NCI-H446 (cell line): ENCODE data around the gene RAET1G.
"Not testable (repeated sequence)": the region's sequence is repeated elsewhere in the genome, so short reads cannot be mapped to it uniquely, and the experiment has no call there.

Experiments
- DNase-seq, 2 experiments: peaks; one replicate each; lab custom pipeline; 2025; lab: John Stamatoyannopoulos, UW

RAET1G gene

DNA sequence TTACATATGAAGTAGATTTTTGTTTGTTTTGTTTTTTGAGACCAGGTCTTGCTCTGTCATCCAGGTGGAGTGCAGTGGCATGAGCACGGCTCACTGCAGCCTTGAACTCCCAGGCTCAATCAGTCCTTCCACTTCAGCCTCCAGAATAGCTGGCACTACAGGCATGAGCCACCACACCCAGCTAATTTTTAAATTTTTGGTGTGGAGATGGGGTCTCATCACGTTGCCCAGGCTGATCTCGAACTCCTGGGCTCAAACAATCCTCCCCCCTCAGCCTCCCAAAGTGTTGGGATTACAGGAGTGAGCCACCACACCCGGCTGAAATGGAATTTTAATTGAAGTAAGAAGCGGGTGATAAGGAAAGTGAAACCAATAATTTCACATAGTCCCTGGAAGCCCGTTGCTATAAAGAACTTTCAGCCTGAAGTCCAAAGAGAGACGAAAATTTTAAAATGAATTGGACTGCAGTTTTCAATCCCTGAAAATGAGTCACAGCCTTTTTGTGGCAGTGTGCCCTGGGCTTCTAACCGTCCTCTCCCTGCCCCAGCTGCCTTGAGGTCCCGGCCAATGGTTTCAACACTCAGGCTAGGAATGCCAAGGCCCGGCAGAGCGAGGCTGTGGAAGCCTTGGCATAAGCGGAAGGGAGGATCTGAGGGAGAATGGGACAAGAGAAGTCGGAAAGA is 25.8 kb downstream of the RAET1G start:
- DNase-seq: peak; percentile 39 to 81

DNA sequence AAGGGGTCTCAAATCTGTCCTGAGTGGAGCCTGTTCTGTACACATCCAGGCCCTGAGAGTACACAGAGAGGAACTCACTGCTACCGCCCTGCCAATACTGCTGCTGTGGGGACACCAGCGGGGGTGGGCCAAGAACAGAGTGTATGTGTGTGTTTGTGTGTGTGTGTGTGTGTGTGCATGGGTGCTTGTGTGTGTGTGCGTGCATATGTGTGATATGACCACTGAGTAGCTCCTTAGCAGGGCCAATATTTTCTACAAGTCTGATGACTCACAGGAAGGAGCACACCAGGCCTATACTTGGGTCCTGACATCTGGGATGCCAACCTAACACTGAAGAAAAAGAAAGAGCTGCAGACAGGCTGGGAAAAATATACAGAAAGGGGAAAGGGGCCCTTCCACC is 26.4 kb downstream of the RAET1G start:
- no peak for DNase-seq

DNA sequence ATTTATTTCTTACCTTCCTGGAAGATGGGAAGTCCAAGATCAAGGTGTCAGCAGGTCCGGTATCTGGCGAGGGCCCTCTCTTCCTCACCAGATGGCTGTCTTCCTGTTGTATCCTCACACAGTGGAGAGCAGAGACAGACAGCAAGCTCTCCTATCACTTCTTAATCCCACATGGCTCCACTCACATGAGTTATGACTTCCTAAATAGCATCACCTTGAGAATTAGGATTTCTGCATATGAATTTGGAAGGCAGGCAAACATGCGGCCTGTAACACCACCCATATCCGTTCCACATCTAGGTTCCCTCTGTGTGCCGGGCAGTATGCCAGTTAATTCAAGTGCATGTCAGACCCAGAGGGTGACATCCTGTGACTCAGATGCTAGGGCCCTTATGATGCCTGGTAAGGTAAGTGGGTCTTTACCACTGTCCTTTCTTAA is 27.1 kb downstream of the RAET1G start:
- peak in 1 of 2 experiments; percentile 10 for DNase-seq

DNA sequence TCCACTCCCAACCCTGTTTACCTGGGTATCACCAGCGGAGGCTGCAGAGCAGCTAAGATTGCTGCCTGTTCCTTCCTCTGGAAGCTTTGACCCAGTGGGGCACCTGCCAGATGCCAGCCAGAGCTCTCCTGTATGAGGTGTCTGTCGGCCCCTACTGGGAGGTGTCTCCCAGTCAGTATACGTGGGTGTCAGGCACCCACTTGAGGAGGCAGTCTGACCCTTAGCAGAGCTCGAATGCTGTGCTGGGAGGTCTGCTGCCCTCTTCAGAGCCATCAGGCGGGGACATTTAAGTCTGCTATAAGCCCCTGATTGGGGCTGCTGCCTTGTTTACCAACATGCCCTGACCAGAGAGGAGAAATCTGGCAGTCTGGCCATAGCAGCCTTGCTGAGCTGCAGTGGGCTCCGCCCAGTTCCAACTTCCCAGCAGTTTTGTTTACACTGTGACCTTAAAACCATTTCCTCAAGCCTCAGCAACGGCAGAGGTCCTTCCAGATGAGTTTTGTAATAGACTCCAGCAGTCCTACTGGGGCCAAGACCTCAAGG is 27.8 kb downstream of the RAET1G start:
- DNase-seq: no peak

DNA sequence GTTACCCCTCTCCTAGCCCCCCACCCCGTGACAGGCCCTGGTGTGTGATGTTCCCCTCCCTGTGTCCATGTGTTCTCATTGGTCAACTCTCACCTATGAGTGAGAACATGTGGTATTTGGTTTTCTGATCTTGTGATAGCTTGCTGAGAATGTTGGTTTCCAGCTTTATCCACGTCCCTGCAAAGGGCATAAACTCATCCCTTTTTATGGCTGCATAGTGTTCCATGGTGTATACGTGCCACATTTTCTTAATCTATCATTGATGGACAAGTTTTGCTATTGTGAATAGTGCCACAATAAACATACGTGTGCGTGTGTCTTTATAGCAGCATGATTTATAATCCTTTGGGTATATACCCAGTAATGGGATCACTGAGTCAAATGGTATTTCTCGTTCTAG is 31.1 kb downstream of the RAET1G start:
- DNase-seq: not testable (repeated sequence)

DNA sequence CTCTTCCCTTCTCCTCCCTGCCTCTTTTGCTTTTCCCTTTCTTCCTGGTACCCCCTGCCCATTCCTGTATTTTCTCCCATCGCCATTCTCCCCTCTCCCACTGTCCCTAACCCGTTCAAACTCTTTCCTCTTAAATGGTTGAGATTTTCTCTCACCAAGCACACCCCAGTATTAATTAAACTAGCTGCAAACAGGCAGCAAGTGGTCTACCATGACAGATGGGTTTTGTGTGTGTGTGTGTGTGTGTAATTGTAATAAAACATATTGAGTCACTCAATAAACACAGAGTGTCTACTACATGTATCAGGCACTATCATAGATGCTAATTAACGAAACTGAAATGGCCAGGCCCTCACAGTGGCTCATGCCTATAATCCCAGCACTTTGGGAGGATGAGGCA is 31.7 kb downstream of the RAET1G start:
- DNase-seq: no peak

DNA sequence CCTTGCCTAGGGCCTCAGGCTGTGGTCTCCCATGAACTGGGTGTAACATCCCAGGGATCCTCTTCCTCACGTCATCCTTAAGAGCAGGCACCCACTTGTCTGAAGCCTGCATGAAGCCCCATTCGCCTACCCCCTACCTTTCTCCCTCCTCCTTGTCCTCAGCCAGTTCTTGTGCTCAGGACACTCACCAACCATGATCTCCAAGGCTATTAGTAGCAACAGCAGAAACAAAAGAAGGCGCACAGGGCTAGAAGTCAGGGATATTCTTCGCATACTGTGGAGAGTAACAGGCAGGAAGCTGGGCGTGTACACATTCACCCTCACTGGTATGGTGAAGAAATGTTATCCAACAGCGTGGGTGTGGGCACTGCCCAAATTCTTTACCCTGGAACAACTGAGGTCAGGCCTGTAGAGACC is 32.3 kb downstream of the RAET1G start:
- no peak for DNase-seq

DNA sequence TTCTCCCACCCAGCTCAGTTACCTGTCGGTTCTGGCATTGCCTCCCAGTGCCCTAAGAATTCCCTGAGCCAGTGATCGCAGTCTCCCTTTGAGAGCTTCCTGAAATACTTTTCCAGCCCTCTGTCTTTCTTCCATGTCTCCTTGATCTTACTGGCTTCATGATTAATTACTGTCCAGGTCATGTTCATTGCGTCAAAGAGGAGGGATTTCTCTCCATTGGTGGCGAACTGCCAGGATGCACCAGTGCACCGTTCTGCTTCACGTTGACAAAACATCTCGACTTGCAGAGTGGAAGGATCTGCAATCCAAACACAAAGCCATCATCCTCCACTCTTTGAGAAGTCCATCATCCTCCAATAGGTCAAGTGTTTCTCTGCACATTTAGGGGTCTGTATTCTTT is 33.6 kb downstream of the RAET1G start:
- no peak for DNase-seq

DNA sequence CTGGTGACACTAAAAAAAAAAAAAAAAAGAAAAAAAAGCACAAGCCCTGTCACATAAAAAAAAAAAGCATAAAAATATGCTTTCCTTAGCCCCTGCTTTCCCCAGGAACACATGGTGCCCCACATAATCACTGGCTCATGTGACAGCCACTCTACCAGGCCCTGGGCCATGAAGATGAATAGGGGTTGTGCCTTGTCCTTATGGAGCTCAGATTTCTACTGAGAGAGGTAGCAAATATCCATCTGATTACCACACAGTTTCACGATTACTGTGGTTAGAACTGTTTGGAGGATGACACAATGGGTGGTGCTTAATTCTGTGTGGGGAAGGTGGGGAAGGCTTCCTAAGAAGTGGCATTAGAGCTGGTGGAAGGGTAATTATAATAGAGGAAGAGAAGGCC is 34.3 kb downstream of the RAET1G start:
- no peak for DNase-seq

DNA sequence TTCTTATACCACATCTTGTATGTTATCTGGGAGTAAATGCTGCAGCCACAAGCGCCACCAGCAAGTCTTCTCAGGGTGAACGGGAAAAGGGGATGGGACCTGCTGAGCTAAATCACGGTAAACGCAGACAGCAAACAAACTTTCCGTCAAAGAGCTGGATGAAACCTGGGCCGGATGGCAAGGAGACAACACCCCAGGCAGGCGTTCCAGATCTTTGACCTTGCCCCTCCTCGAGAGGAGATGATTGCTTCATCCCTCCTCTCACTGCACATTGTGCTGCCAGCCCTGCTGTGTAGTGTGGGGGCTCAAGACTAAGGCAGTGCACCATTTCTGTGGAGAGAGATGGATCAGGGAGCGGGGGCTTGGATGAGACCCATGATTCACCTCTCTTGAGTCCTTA is 34.8 kb downstream of the RAET1G start:
- DNase-seq: no peak

DNA sequence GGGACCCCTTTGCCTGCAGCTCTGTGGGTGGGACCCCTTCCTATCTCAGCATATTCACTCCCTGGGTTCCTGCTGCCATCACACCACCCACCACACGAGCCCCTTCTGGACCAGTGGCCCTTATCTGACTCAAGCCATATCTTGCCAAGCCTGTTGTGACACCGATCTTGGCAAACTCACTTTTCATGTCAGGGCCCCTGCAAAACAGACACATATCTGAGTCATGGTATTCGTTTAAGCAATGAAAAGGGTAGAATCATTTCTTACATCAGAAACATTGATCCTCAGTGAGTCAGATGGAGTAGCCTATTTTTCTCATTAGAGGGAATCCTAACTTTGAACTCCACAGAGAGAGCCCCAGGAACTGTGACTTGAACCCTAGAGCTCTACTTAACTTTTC is 35.6 kb downstream of the RAET1G start:
- no peak for DNase-seq

DNA sequence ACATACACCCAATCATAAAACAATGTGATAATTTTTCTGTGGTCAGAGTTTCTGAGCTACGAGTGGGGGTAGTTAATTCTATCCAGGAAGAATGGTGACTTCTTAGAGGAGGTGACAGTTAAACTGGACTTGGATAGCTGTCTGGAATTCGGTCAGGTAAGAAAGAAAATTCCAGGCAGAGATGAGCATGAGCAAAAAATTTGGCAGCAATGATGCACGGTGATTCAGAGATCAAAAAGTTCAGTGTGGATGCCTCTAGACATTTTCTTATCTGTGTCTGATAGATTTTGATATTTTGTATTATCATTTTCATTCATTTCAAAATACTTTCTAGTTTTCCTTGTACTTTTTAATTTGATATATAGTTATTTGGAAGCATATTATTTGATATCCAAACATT is 37.0 kb downstream of the RAET1G start:
- no peak for DNase-seq

DNA sequence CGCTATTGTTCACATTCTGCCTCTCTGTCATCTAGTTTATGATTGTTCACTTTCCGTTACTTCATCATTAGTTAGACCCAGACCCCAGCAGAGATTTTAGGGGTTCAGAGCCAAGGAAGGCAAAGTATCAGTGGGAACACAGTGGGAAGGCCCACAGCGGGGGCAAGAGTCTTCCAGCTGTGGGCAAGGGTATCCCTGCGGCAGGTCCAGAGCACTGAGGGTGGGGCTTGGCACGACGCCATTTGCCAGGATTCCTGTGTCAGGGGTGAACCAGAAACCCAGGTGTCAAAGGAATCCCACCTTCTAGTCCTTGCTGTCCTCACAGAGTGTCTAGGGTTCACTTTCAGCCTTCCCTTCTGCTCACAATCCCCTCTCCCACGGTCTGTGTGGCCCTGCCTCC is 38.3 kb downstream of the RAET1G start:
- DNase-seq: no peak

DNA sequence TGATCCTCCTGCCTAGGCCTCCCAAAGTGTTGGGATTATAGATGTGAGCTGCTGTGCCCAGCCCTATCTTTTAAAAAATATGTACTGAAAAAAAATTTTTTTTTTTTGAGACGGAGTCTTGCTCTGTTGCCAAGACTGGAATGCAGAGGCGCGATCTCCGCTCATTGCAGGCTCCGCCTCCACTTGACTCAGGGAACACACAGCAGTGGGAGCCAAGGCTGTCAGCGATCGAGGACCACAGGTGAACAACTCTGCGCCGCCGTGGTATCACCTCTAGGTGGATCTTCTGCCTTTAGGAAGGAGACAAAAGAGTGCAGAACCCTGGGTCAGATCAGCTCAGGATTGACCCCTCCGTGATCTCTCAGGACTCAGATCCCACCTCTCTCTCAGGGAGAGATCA is 38.7 kb downstream of the RAET1G start:
- no peak for DNase-seq

DNA sequence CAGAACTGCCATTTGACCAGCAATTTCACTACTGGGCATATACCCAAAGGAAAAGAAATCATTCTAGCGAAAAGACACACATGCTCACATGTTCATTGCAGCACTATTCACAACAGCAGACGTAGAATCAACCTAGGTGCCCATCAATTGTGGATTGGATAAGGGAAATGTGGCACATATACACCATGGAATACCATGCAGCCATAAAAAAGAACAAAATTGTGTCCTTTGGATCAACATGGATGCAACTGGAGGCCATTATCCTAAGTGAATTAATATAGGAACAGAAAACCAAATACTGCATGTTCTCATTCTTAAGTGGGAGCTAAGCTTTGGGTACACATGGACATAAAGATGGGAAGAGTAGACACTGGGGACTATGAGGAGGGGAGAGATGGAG is 41.1 kb downstream of the RAET1G start:
- DNase-seq: no peak

DNA sequence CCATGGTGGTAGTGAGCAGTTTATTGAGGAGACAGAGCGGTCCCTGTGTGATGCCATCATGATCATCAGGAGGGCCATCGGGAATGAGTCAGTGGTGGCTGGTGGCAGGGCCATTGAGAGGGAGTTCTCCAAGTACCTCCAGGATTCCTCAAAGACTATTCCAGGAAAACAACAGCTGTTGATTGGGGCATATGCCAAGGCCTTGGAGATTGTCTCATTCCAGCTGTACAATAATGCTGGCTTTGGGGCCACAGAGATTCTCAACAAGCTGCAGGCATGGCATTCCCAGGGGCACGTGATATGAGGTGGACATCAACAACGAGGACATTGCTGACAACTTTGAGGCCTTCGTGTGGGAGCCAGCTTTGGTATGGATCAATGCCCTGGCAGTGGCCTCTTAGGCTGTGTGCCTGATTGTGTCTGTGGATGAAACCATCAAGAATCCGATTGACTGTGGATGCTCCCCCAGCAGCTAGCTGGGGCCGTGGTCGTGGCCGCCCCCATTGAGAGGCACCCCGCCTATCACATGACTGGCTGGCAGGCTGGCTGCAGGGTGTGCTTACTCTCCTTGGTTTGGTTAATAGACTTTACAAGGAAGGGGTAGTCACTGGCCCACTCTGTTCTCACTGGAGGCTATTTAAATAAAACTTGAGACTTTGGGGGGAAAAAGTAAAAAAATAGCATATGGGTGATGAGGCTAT is 41.7 kb downstream of the RAET1G start:
- peak in 1 of 2 experiments; percentile 5 for DNase-seq

DNA sequence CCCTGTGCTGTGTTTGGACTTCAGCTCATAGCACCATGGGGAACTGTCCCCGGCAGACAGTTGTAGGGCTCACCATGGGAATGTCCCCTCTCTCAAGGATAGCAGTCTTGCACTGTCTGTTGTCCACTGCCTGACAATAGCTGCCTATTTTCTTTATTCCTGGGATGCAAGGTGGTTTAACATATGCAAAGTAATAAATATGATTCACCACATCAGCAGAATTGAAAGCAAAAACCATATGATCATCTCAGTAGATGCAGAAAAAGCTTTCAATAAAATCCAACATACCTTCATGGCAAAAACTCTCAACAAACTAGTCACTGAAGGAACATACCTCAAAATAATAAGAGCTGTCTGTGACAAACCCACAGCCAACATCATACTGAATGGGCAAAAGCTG is 45.3 kb downstream of the RAET1G start:
- no peak for DNase-seq

DNA sequence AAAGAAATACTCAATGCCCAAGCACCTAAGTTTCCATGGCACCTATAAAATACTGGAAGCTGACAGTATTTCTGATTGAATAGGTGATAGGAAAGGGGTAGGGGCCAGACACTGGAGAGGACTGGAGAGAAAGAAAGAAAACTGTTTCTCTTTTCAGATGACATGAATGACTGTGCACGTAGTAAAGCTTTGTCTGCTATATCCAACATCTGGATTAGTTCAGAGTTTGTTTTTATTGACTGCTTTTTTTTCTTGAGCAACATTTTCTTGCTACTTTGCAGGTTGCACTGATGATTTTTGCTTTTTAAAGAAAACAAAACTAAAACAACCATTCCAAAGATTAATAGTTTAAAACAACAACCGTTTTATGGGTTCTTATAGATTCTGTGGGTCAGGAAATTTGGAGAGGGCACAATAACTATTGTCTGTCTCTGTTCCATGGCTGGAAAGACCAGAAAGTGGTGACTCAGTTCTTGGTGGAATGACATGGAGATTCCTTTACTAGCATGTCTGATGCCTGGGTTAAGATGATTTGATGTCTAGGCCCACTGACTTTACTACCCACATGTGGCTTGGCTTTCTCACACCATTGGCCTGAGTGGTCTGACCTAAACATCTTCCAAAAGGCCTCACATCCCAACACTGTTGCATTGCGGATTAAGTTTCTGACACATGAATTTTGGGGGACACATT is 46.5 kb downstream of the RAET1G start:
- DNase-seq: no peak

DNA sequence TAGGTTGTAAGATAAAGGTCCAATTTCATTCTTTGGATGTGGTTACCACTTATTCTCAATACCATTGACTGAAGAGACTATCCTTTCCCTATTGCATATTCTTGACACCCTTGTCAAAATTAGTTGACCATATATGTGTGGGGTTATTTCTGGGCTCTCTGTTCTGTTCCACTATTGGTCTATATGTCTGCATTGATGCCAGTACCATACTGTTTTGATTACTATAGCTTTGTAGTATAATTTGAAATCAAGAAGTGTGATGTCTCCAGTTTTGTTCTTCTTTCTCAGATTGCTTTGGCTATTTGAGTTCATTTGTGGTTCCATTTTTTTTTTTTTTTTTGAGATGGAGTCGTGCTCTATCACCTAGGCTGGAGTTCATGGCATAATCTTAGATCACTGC is 50.7 kb downstream of the RAET1G start:
- no peak for DNase-seq

DNA sequence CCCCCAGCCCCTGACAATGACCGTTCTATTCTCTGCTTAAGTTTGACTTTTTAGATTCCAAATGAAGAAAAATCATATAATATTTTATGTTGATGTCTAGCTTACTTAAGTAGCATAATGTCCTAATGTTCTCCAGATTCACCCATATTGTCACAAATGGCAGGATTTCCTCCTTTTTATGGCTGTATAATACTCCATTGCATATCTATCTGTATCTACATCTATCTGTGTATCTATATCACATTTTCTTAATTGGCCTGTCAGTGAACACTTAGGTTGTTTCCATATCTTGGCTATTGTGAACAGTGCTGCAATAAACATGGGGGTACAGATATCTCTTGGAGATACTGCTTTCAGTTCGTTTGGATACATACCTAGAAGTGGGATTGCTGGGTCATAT is 51.7 kb downstream of the RAET1G start:
- no peak for DNase-seq

DNA sequence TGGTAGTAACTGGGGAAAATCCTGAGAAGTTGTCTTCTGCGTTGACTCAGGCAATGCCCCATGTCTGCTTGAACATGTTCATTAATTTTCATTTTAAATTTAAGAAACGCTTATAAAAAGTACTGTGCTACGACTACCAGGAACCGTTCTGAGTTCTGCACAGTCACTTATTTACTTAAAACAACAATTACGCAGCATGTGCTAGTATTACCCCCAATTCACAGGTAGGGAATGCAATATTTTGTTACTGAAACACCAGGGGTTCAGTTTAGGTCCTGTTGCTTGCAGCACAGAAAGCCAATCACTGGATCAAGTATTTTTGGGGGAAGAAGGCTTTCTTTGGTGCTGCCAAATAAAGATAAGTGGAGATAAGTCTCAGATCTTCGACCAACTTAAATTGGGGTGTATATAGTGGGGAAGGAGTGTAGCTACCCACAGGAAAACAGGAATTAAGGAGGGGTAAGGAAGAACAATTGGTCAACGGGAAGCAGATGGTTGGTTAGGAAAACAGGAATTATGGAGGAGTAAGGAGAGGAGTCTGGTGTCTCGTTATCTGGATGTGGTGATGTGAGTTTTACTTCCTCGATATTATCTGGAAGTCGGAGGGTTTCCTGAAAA is 53.5 kb downstream of the RAET1G start:
- DNase-seq: no peak

DNA sequence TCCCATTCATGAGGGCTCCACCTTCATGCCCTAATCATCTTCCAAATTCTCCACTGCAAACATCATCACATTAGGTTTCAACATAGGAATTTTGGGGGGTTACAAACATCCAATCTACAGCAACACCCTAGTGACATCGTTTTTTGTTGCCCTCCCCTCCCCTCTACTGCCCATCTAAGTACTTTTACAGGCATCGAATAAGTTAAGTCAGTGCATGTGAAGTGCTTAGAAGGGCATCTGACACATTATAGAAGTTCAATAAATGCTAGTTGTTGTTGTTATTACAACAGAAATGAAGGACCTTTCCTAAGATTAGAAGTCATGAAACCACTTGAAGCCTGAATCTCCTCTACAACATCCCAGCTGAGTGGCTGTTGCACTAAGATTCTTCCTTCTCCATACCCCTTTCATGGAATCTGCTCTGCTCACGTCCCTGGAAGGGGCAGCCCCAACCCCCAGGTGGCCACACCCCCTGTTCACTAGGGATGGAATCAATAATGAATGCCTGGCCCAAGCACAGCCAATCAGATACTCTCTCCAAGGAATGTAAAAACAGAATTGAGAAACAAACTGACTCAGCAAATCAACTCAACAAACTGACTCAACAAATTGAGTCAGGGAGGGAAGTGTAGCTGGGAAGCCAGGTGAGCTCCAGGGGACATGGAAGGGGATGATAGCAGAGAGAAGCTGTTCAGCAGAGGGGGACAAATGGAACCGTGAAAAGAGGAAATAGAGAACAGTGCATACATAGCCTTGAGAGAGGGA is 54.9 kb downstream of the RAET1G start:
- DNase-seq: no peak
